NCI-H2171 treated with DMSO at 0.1 percent for 48 hours (cell line): ENCODE data around the gene GRN.
A peak's percentile ranks its signal among the peaks of the same experiment; 100 is the strongest.
"Not testable (repeated sequence)": the region's sequence is repeated elsewhere in the genome, so short reads cannot be mapped to it uniquely, and the experiment has no call there.

Source experiments
- DNase-seq: peaks from one replicate; lab custom pipeline; 2025; lab: John Stamatoyannopoulos, UW

Gene GRN

GRCh38 chr17:44321246-44322120 lies 23.6 kb upstream of the GRN start:
- DNase-seq, result no peak

GRCh38 chr17:44322236-44322895 lies 22.7 kb upstream of the GRN start:
- no peak for DNase-seq

- DNase-seq, result no peak
Observed at GRCh38 chr17:44323359-44324091, 21.6 kb upstream of the GRN start.

- DNase-seq, result no peak
Observed at GRCh38 chr17:44324092-44324570, 21.0 kb upstream of the GRN start.

GRCh38 chr17:44324571-44325275 lies 20.4 kb upstream of the GRN start, which contains the start of gene SLC25A39:
Gene SLC25A39, minus strand, starts transcription at chr17:44324823. Its CDS starts 1,261 bp downstream, at chr17:44323562.
- peak; percentile 78 for DNase-seq

GRCh38 chr17:44326861-44327444 lies 18.1 kb upstream of the GRN start:
- peak; percentile 90 for DNase-seq

- DNase-seq, result no peak
Observed at GRCh38 chr17:44327715-44328449, 17.2 kb upstream of the GRN start.

GRCh38 chr17:44329516-44329915 lies 15.6 kb upstream of the GRN start:
- DNase-seq, result not testable (repeated sequence)

- DNase-seq, result not testable (repeated sequence)
Observed at GRCh38 chr17:44330263-44330662, 14.8 kb upstream of the GRN start.

GRCh38 chr17:44331249-44331760 lies 13.8 kb upstream of the GRN start:
- DNase-seq, result peak; percentile 58

GRCh38 chr17:44333371-44333770 lies 11.7 kb upstream of the GRN start:
- DNase-seq, result no peak

- DNase-seq, result no peak
Observed at GRCh38 chr17:44334315-44334714, 10.8 kb upstream of the GRN start.

- DNase-seq, result no peak
Observed at GRCh38 chr17:44334727-44335126, 10.4 kb upstream of the GRN start.

- no peak for DNase-seq
Observed at GRCh38 chr17:44335564-44335963, 9.5 kb upstream of the GRN start.

GRCh38 chr17:44335968-44336367 lies 9.1 kb upstream of the GRN start:
- no peak for DNase-seq

GRCh38 chr17:44338702-44339101 lies 6.4 kb upstream of the GRN start:
- DNase-seq, result no peak

- not testable (repeated sequence) for DNase-seq
Observed at GRCh38 chr17:44340553-44340952, 4.5 kb upstream of the GRN start.

- DNase-seq, result no peak
Observed at GRCh38 chr17:44343510-44344209, 1.4 kb upstream of the GRN start.

- DNase-seq, result peak; percentile 83
Observed at GRCh38 chr17:44345454-44346026, 438 bp downstream of the GRN start.
